OCI-M2 (cell line): Measurements from ENCODE around the gene PRDM16.

Experiments used
- DNase-seq: peaks from one replicate; lab custom pipeline; 2025; ENCODE audit not compliant: unreplicated experiment; lab: John Stamatoyannopoulos, UW

Gene PRDM16

GRCh38 chr1:3420218-3420951 lies 351.4 kb downstream of the PRDM16 start:
- no peak for DNase-seq

GRCh38 chr1:3422638-3423037 lies 353.6 kb downstream of the PRDM16 start:
- no peak for DNase-seq

DNA sequence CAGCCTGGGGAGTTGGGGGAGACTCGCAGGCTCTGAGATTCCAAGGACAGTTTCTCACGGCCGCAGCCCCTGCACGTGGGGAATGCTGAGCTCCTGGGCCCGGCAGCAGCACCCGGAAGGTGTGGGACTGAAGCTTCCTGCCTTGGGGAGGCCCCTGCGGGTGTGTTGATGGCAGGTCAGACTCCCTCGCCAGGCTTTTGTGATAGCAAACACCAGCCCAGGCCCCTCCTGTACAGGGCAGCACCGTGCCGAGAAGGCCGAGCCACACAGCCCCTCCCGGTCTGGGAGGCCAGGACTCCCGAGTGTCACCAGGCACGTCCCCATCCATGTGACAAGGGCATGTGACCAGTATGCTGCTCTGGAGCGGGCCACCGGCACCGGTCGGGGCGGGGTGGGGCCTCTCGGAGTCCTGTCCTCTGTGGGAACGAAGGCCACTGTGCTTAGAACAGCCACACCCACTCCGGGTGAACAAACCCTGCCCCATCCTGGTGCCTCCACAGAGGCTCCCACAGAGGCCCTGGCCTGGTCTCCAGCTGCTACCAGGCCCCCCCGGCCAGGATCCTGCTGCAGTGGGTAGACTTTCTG lies 354.3 kb downstream of the PRDM16 start:
- DNase-seq = no peak

DNA sequence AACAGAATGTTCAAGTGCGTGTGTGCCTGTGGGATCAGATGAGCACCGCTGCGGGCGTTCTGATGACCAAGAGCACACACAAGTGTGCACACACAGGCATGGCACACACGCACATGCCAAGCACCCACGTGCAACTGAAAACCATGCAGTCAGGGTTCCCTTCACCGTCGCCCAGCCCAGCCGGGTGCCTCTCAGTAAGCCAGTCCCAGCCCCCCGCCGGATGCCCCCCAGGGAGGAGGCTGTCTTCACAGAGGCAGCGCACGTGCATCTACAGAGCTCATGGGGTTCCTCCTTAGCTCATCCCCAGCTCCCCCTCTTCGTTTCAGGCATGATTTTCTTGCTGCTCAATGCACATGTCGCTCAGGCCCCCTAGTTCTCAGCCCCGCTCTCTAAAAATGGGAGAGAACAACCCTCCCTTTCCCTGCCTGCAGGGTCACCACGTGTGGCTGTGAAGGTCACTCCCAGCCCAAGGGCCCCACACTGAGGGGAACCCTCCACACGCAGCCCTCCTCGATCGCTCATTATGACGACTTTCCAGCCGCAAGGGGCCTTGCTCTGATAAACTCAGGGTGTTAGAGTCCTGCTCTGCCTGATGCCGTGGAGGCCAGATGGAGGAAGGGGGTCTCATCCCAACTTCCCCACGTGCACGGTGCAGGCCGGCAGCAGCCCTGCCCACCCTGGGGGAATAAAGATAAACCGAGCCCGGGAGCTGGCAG lies 355.1 kb downstream of the PRDM16 start:
- DNase-seq = no peak

- DNase-seq = no peak
Measured at GRCh38 chr1:3425486-3426215, 356.6 kb downstream of the PRDM16 start.

GRCh38 chr1:3426956-3427535 lies 358.0 kb downstream of the PRDM16 start:
- no peak for DNase-seq

DNA sequence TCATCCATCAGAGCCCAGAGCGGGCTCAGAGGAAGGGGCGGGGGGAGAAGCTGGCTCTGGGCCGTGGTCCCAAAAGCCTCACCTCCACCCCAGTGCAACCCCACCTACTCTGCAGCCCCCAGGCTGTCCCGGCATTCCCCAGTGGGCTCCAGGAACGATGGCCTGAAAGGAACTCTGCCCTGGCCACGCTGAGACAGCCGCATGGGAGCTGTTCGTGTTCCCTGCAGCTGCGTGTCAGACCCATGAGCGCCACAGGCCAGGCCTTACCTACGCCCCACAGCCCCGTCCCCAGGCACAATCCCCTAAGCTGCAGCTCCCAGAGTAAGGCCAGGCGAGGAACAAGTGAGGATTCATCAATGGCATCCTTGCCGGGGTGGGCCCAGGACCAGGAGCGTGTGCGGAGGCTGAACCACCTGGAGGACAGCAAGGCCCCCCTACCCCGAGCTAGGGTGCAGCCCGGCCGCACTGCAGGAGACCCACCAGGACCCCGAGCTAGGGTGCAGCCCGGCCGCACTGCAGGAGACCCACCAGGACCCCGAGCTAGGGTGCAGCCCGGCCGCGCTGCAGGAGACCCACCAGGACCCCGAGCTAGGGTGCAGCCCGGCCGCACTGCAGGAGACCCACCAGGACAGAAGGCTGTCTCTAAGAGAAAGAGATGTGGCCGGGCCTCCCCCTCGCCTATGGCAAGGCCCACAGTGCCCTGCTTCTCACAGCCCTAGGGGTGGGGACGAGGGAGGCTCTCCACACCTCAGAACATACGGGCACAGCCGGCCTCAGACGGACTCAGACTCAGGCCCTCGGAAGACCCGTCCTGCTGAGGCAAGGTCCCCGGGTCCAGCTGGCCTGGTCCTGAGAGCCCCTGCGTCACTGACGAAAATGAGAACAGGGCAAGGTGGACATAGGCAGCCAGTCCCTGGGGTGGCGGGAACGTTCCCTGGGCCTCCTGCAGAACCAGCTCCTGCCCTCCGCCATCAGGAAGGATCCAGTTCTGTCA lies 359.0 kb downstream of the PRDM16 start:
- no peak for DNase-seq

- DNase-seq = no peak
Measured at GRCh38 chr1:3428899-3429298, 359.9 kb downstream of the PRDM16 start.

- no peak for DNase-seq
Measured at GRCh38 chr1:3429320-3429719, 360.3 kb downstream of the PRDM16 start.

DNA sequence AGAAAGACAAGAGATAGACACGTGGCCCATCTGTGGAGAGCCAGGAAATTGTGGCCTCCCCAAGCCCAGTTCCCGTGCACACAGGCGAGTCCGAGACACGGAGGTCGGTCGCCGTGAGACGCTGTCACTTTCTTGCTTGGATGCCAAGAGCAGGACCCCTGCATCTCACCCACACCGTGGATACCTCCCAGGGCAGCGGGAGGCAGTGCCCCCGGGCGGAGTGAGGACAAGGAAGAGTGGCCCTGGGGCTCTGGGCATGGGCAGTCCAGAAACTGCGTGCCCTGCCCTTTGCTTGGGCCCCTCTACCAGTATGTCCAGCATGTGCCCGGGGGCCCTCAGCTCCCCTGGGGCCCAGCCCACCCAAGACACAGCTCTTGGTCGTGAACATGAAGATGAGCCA lies 360.8 kb downstream of the PRDM16 start:
- DNase-seq = no peak

DNA sequence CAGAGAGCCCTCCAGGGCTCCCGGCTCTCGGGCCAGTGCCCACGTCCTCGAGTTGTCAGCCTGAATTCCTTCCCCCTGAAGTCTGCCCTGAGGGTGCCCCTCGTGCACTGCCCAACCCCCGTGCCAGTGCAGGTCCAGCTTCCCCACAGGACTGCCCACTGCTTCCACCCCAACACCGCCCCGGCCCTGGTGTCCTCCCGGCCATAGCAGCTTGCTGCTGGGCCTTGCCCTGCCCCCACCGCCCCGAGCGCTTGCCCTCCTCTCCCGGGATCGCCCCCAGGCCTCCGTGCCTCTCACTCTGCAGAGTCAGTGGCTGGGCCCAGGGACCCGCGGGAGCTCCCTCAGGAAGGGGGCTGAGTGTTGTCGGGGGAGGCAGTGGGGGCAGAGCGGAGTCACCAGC lies 361.4 kb downstream of the PRDM16 start:
- DNase-seq = no peak

- no peak for DNase-seq
Measured at GRCh38 chr1:3430820-3431219, 361.8 kb downstream of the PRDM16 start.

DNA sequence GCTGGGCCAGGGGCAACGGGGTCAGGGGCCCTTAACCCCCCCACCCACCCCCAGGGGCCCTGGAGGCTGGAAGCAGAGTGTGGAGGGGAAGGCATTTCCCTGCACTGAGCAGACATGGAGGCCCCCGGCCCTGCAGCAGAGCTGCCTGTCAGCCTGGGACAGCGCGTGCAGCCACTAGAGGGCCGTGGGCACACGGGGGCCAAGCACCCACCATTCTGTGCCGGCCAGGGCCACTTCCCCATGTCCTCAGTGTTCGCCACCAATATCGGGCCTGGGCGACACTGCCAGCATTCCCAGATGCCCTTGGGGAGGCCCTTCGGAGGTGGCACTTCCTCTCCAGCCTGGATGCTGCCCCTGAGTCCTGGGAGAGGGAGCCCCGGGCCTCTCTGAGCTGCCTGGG lies 362.3 kb downstream of the PRDM16 start:
- DNase-seq = no peak

- no peak for DNase-seq
Measured at GRCh38 chr1:3431686-3432085, 362.7 kb downstream of the PRDM16 start.

DNA sequence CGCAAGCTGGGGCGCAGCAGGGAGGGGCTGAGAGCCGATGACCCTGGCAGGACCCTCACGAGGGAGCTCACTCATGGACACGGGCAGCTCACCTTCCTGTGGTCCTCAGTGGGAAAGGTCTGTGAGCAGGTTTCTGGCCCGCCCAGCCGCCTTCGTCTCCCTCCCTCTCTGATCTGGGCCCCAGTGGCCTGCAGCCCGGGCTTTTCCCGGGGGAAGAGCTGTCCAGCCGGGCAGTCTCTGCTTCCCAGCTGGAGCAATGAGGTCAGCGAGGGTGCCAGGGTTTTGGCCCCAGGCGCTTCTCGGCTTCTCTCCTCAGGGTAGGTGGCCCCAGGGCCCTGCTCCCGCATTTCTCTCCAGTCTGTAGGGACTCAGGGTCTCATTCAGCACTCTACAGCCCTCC lies 363.3 kb downstream of the PRDM16 start:
- no peak for DNase-seq

DNA sequence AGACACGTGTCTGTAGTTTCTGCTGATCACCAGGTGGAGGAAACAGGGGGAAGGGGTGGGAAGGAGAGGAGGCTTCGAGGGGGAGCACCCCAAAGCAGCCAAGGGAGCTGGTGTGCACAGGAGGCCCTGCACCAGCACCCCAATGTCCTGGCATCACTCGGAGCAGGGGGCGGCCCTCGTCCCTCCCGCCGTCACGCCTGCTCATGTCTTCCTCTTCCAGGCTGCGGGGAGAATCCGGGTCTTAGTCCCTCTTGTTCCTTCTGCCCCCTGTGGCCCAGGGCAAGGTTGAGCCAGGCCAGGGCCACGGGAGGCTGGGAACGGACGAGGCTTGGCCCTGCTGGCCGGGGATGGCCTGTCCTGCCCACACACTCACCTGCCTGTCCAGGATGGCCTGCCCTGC lies 364.1 kb downstream of the PRDM16 start:
- no peak for DNase-seq

GRCh38 chr1:3433596-3434320 lies 364.8 kb downstream of the PRDM16 start:
- no peak for DNase-seq

GRCh38 chr1:3434406-3435110 lies 365.6 kb downstream of the PRDM16 start:
- no peak for DNase-seq

DNA sequence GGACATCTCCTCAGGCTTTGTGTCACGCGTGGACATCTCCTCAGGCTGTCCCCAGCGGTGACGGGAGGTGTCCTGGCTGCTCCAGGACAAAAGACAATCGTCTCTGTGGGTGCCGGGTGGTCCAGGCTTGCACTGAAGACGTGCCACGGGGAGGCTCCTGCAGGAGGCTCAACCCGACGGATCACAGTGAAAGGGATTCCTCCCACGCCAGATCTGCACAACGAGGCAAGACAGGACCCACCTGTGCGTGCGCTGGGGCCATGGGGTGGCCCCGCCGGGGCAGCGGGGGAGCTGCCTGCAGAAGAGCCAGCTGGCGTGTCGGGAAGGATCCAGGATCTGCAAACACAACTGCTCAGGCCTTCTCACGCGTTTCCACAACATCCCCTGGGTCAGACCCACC lies 366.7 kb downstream of the PRDM16 start:
- DNase-seq = no peak
